ENCODE results near the gene EXOC3L2.

EXOC3L2 gene

DNA sequence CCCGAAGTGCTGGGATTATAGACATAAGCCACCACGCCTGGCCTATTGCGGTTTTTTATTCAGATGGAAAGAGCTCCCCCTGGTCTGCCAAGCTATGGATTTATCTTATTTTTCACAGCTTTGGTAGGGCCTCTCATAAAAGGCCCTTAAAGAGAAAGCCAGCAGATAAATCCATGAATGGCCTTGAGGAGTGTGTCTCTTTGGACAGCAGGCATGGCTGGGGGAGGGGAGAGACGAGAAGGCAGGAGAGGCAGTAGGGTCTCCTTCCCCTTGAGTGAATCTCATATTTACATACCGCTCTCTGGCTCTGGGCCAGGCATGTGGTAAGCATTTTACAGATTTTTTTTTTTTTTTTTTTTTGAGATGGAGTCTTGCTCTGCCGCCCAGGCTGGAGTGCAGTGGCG, 31.1 kb upstream of the EXOC3L2 start:
- Histone ChIP-seq H3F3A (ENCODE audit: insufficient read depth) (no peaks in the 10 kb centered on the region), H2AFZ (ENCODE audit: low read depth, low read length, severe bottlenecking) (no peak overlapping the region), H3K9me3 (ENCODE audit: insufficient read depth, low read length) (no peaks in the 10 kb centered on the region), H3K27ac (ENCODE audit: low read depth, low read length) (no peak overlapping the region), H3K27me3 (ENCODE audit: low read length) (no peaks in the 10 kb centered on the region), H3K4me3 (ENCODE audit: insufficient read depth, low read length, poor library complexity, severe bottlenecking) (no peak overlapping the region), H3K79me2 (ENCODE audit: insufficient read depth, low read length) (no peaks in the 10 kb centered on the region), H3K36me3 (ENCODE audit: low read length) (no peaks in the 10 kb centered on the region), H4K20me1 (ENCODE audit: low read depth, low read length) (no peaks in the 10 kb centered on the region), H3K9me2 (replicated peaks; ENCODE audit: insufficient read depth, low read length) (no peaks in the 10 kb centered on the region), H3K4me2 (ENCODE audit: low read depth, low read length, poor library complexity, severe bottlenecking) (no peak overlapping the region), H3K9ac (ENCODE audit: low read length) (no peak overlapping the region)
- TF ChIP-seq EZH2phosphoT487 (conservative IDR thresholded peaks at IDR 0.05; ENCODE audit: low read length) = no peak
- TF ChIP-seq, protein P1, sequence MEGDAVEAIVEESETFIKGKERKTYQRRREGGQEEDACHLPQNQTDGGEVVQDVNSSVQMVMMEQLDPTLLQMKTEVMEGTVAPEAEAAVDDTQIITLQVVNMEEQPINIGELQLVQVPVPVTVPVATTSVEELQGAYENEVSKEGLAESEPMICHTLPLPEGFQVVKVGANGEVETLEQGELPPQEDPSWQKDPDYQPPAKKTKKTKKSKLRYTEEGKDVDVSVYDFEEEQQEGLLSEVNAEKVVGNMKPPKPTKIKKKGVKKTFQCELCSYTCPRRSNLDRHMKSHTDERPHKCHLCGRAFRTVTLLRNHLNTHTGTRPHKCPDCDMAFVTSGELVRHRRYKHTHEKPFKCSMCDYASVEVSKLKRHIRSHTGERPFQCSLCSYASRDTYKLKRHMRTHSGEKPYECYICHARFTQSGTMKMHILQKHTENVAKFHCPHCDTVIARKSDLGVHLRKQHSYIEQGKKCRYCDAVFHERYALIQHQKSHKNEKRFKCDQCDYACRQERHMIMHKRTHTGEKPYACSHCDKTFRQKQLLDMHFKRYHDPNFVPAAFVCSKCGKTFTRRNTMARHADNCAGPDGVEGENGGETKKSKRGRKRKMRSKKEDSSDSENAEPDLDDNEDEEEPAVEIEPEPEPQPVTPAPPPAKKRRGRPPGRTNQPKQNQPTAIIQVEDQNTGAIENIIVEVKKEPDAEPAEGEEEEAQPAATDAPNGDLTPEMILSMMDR (IDR thresholded peaks at IDR 0.05; ENCODE audit: insufficient read depth, low read length, poor library complexity, severe bottlenecking) = no peak

DNA sequence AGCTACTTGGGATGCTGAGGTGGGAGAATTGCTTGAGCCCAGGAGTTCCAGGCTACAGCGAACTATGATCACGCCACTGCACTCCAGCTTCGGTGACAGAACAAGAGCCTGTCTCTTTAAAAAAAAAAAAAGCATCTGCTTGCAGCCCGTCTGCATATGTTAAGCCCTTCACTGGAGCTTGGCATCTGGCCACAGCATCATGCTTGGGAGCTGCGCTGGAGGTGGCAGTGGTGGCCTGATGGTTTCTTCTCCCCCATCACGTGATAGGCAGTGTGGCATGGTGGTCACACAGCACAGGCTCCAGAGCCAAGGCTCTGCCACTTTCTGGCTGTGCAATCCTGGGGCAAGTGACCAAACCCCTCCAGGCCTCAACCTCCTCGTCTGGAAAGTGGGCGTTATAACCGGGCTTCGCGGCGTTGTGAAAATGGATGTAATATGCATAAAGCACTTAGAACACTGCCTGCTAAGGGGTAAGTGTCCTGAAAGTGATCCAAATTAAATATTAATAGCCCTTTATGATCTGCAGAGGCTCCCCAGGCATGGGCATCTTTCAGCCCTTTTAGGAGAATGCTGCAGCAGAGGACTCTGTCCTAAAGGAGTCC, 30.3 kb upstream of the EXOC3L2 start:
- Histone ChIP-seq H3K4me3 (ENCODE audit: insufficient read depth, low read length, poor library complexity, severe bottlenecking) (no peak overlapping the region), H3K4me2 (ENCODE audit: low read depth, low read length, poor library complexity, severe bottlenecking) (no peak overlapping the region), H3K9ac (ENCODE audit: low read length) (no peak overlapping the region), H3K36me3 (ENCODE audit: low read length) (no peaks in the 10 kb centered on the region), H3K9me2 (replicated peaks; ENCODE audit: insufficient read depth, low read length) (no peaks in the 10 kb centered on the region), H3F3A (ENCODE audit: insufficient read depth) (no peaks in the 10 kb centered on the region), H3K27me3 (ENCODE audit: low read length) (no peaks in the 10 kb centered on the region), H3K27ac (ENCODE audit: low read depth, low read length) (no peak overlapping the region), H4K20me1 (ENCODE audit: low read depth, low read length) (no peaks in the 10 kb centered on the region), H3K9me3 (ENCODE audit: insufficient read depth, low read length) (no peaks in the 10 kb centered on the region), H2AFZ (ENCODE audit: low read depth, low read length, severe bottlenecking) (no peak overlapping the region), H3K79me2 (ENCODE audit: insufficient read depth, low read length) (no peaks in the 10 kb centered on the region)
- TF ChIP-seq, protein P1 (IDR thresholded peaks at IDR 0.05; ENCODE audit: insufficient read depth, low read length, poor library complexity, severe bottlenecking) = no peak
- TF ChIP-seq EZH2phosphoT487 (conservative IDR thresholded peaks at IDR 0.05; ENCODE audit: low read length) = no peak

DNA sequence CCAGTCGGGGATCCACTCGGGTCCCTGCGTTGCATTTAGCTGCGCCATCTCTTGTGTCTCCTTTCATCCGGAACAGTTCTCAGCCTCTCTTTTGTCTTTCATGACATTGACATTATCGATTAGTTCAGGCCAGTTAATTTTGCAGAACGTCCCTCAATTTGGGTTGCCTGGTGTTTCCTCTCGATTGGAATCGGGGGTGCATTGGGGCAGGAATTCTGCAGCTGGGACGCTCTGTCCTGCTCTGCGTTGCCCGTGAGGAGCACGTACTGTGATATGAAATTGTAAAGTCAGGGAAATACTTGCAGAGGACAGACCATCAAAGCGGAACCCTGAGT, 28.3 kb upstream of the EXOC3L2 start:
- Histone ChIP-seq H3K27me3 (ENCODE audit: low read length) (no peaks in the 10 kb centered on the region), H3K9me2 (replicated peaks; ENCODE audit: insufficient read depth, low read length) (no peaks in the 10 kb centered on the region), H3K4me3 (ENCODE audit: insufficient read depth, low read length, poor library complexity, severe bottlenecking) (no peak overlapping the region), H3K27ac (ENCODE audit: low read depth, low read length) (no peak overlapping the region), H3K9me3 (ENCODE audit: insufficient read depth, low read length) (no peaks in the 10 kb centered on the region), H3K79me2 (ENCODE audit: insufficient read depth, low read length) (no peaks in the 10 kb centered on the region), H3K36me3 (ENCODE audit: low read length) (no peaks in the 10 kb centered on the region), H4K20me1 (ENCODE audit: low read depth, low read length) (no peaks in the 10 kb centered on the region), H3K4me2 (ENCODE audit: low read depth, low read length, poor library complexity, severe bottlenecking) (no peak overlapping the region), H3K9ac (ENCODE audit: low read length) (no peak overlapping the region), H3F3A (ENCODE audit: insufficient read depth) (no peaks in the 10 kb centered on the region), H2AFZ (ENCODE audit: low read depth, low read length, severe bottlenecking) (no peak overlapping the region)
- no peak for TF ChIP-seq EZH2phosphoT487 (conservative IDR thresholded peaks at IDR 0.05; ENCODE audit: low read length)
- TF ChIP-seq, protein P1 (IDR thresholded peaks at IDR 0.05; ENCODE audit: insufficient read depth, low read length, poor library complexity, severe bottlenecking) = no peak

Measured in SU-DHL-6 (cell line).